ENCODE measurements around the gene SCNM1.

GRCh38 chr1:151193856-151194255, 27.9 kb downstream of the SCNM1 start:
- TF ChIP-seq EZH2 (IDR thresholded peaks at IDR 0.05; ENCODE audit: insufficient read depth, low read length) (no peak), CTCF (IDR thresholded peaks at IDR 0.05; ENCODE audit: insufficient read depth, low read depth, low read length) (no peak)
